A673 (cell line): ENCODE results near the gene PPP2R5A. TPM values are rescaled to one million over a fixed set of nuclear protein-coding genes. Genes with fewer than 3 reads are reported as not detected.

ENCODE experiments used
- BruUV-seq: library from RNA; stranded (reverse); fragments of 400-500 nt; replicated peaks from 2 replicates; lab custom pipeline; 2021; lab: Mats Ljungman, UMichigan
- CTCF ChIA-PET: fragments of 300-600 bp; sonication (Branson Sonifier 250); formaldehyde crosslinking; loops from one replicate; lab custom pipeline; 2022; ENCODE audit warnings: antibody characterized with exemption; lab: Charles Lee
- POLR2A ChIA-PET: fragments of 300-600 bp; sonication (Branson Sonifier 250); formaldehyde crosslinking; loops from one replicate; lab custom pipeline; 2022; ENCODE audit warnings: antibody characterized with exemption; ENCODE audit not compliant: low non-redundant PET; lab: Charles Lee
- DNase-seq: peaks from one replicate; pipeline ENCODE4 v3.0.0-alpha.2; 2015; ENCODE audit warnings: low spot score
- H3K27ac ChIP-seq: fragments of 200-600 bp; sonication (generic); 2 replicates; pipeline ENCODE4 v1.5.1; 2016; ENCODE audit warnings: mixed run types, low read depth, mild to moderate bottlenecking, mixed read lengths, antibody characterized with exemption, low read length; ENCODE audit not compliant: poor library complexity, severe bottlenecking
- H3K27me3 ChIP-seq: fragments of 200-600 bp; sonication (generic); replicated peaks from 2 replicates; pipeline ENCODE4 v1.6.1; 2017; ENCODE audit warnings: mixed run types, low read depth, mild to moderate bottlenecking, mixed read lengths, antibody characterized with exemption, low read length; ENCODE audit not compliant: insufficient read depth, poor library complexity
- H3K36me3 ChIP-seq: fragments of 200-600 bp; sonication (generic); 2 replicates; pipeline ENCODE4 v1.6.1; 2016; ENCODE audit warnings: mixed run types, mild to moderate bottlenecking, mixed read lengths, antibody characterized with exemption, low read length; ENCODE audit not compliant: insufficient read depth, poor library complexity, severe bottlenecking
- H3K4me1 ChIP-seq: fragments of 200-600 bp; sonication (generic); 2 replicates; pipeline ENCODE4 v1.6.1; 2017; ENCODE audit warnings: mixed run types, mild to moderate bottlenecking, mixed read lengths, antibody characterized with exemption, low read length; ENCODE audit not compliant: insufficient read depth, poor library complexity, severe bottlenecking
- H3K4me3 ChIP-seq: fragments of 200-600 bp; sonication (generic); 2 replicates; pipeline ENCODE4 v1.5.1; 2016; ENCODE audit warnings: low read depth, mixed run types, mild to moderate bottlenecking, mixed read lengths, low read length; ENCODE audit not compliant: poor library complexity, severe bottlenecking
- H3K9me3 ChIP-seq: fragments of 200-600 bp; sonication (generic); 2 replicates; pipeline ENCODE4 v1.6.1; 2016; ENCODE audit warnings: mixed run types, low read depth, mild to moderate bottlenecking, mixed read lengths, antibody characterized with exemption, low read length; ENCODE audit not compliant: poor library complexity, severe bottlenecking
- CTCF ChIP-seq: fragments of 300-800, 200-600 bp; sonication (generic); conservative IDR thresholded peaks from 2 replicates; pipeline ENCODE4 v1.5.1; 2017; ENCODE audit warnings: low read depth, mild to moderate bottlenecking, antibody characterized with exemption, low read length, moderate library complexity, mixed read lengths
- EZH2 ChIP-seq: fragments of 200-600 bp; sonication (generic); IDR thresholded peaks from 2 replicates; pipeline ENCODE4 v1.6.1; 2017; ENCODE audit warnings: borderline replicate concordance, low read depth, mild to moderate bottlenecking, mixed read lengths, antibody characterized with exemption, low read length; ENCODE audit not compliant: poor library complexity, severe bottlenecking
- intact Hi-C: fragments of 100-400 bp; cut with micrococcal nuclease; formaldehyde crosslinking; loops from one replicate; pipeline ENCODE4 v1.10.0; 2022; ENCODE audit not compliant: unreplicated experiment
- total RNA-seq: library from RNA; stranded (reverse); gene quantifications from 2 replicates; pipeline ENCODE4 v1.2.3, GENCODE V29; 2021

Gene PPP2R5A
- total RNA-seq, 1 experiment from 2014 or later = 13.9 TPM

GRCh38 chr1:212237651-212238050 lies 47.6 kb upstream of the PPP2R5A start:
- H3K9me3 ChIP-seq = no peaks in the 10 kb centered on the region
- H3K27ac ChIP-seq = no peak overlapping the region
- no TSS peak for BruUV-seq
- no peaks in the 10 kb centered on the region for H3K36me3 ChIP-seq
- intact Hi-C loops = no loop called here
- ChIA-PET CTCF (no interaction called here), POLR2A (no interaction called here)
- no peak for DNase-seq
- TF ChIP-seq EZH2 (no peak), CTCF (no peak)
- no peak overlapping the region for H3K4me3 ChIP-seq
- H3K27me3 ChIP-seq = no peaks in the 10 kb centered on the region
- no peaks in the 10 kb centered on the region for H3K4me1 ChIP-seq

GRCh38 chr1:212238552-212238951 lies 46.7 kb upstream of the PPP2R5A start:
- Histone ChIP-seq H3K9me3 (no peaks in the 10 kb centered on the region), H3K4me1 (no peaks in the 10 kb centered on the region), H3K27me3 (no peaks in the 10 kb centered on the region), H3K36me3 (no peaks in the 10 kb centered on the region), H3K4me3 (no peak overlapping the region), H3K27ac (no peak overlapping the region)
- CTCF ChIA-PET = no interaction called here
- DNase-seq = no peak
- intact Hi-C loops = no loop called here
- BruUV-seq = no TSS peak
- POLR2A ChIA-PET = no interaction called here
- no peak for TF ChIP-seq EZH2
- no peak for TF ChIP-seq CTCF

GRCh38 chr1:212241501-212241900 lies 43.7 kb upstream of the PPP2R5A start:
- ChIA-PET POLR2A (no interaction called here), CTCF (no interaction called here)
- intact Hi-C loops = no loop called here
- Histone ChIP-seq H3K36me3 (no peaks in the 10 kb centered on the region), H3K9me3 (no peaks in the 10 kb centered on the region), H3K4me3 (no peak overlapping the region), H3K4me1 (no peaks in the 10 kb centered on the region), H3K27me3 (no peaks in the 10 kb centered on the region), H3K27ac (no peak overlapping the region)
- BruUV-seq = no TSS peak
- TF ChIP-seq CTCF (no peak), EZH2 (no peak)
- no peak for DNase-seq
